H1 (cell line): ENCODE results near the gene CDK3. TPM values are rescaled to one million over a fixed set of nuclear protein-coding genes. Genes with fewer than 3 reads are reported as not detected.

Experiments used
- SIX5 ChIP-seq: IDR thresholded peaks from 2 replicates; pipeline ENCODE4 v1.6.1; 2011; ENCODE audit warnings: mild to moderate bottlenecking, low read depth, low read length
- polyA plus RNA-seq, 7 experiments: library from polyadenylated mRNA; depleted of rRNA in 3 of 7; stranded (reverse) in 5 of 7; unstranded in 2 of 7; fragments of >200 nt in 5 of 7; fragments of 200-250 nt in 2 of 7; gene quantifications; 1 replicate in 5 of 7; 2 replicates in 1 of 7; 4 replicates in 1 of 7; pipeline versions ENCODE4 v1.2.1 to v1.2.3, GENCODE V29; 2011 to 2013; ENCODE audit warnings: missing spikeins in 2 of 7, mixed read lengths in 2 of 7
- total RNA-seq: library from RNA; stranded (reverse); fragmentation: NEBNext Ultra II Directional; extraction: Animal tissue kit (Norgen Biotek cat#: 25700); gene quantifications from 2 replicates; pipeline ENCODE4 v1.2.1, GENCODE V29; 2021

The CDK3 gene
- total and polyA plus RNA-seq, 2 of the 8 experiments (the other 6 are each of a cell fraction or from before 2014, with no cell fraction given), result 10.0 to 14.6 TPM

DNA sequence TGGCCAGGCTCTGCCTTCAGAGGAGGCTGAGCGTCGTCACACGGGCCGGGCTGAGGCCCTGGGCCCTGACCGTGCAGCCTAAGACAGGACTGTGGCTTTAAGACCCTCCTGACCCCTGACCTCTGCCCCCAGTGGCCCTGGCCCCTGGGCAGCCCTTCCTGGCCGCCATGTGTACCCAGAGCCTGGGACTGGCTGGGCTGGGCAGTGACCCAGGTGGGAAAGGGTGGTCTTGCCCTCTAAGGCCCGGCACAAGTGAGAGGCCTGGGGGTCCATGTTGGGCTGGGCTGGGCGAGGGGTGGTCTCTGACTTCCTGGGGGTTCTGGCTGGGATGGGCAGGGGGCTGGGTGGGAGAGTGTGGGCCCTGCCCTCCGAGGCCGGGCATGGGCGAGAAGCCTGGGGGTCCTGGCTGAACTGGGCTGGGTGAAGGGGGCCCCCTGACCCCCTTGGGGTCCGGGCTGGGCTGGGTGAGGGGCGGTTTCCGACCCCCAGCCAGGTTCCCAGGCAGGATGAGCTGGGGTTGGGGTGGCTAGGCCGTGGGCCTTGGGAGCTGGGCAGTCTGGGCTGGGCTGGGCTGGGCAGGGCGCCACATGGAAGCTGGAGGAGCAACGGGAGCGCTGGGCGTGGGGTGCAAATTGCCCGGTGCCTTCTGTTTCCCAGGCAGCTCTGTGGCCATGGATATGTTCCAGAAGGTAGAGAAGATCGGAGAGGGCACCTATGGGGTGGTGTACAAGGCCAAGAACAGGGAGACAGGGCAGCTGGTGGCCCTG is at the start of gene CDK3 (continued):
- TF ChIP-seq SIX5, result no peak
